GM12875 (cell line): ENCODE measurements around the gene ZBED5.

Source experiments
- H3K4me3 ChIP-seq: one replicate; pipeline ENCODE4 v1.5.1; 2011; ENCODE audit warnings: low read depth, low read length, control low read depth
- TF ChIP-seq, protein P1 (sequence below): IDR thresholded peaks from 2 replicates; pipeline ENCODE4 v1.5.1; 2011; ENCODE audit warnings: low read depth, mild to moderate bottlenecking, control low read depth, inconsistent platforms, low read length, moderate library complexity, borderline replicate concordance; ENCODE audit not compliant: insufficient read depth

The ZBED5 gene

GRCh38 chr11:10803676-10804075 lies 54.2 kb downstream of the ZBED5 start:
- H3K4me3 ChIP-seq = no peak overlapping the region
- TF ChIP-seq, protein P1, sequence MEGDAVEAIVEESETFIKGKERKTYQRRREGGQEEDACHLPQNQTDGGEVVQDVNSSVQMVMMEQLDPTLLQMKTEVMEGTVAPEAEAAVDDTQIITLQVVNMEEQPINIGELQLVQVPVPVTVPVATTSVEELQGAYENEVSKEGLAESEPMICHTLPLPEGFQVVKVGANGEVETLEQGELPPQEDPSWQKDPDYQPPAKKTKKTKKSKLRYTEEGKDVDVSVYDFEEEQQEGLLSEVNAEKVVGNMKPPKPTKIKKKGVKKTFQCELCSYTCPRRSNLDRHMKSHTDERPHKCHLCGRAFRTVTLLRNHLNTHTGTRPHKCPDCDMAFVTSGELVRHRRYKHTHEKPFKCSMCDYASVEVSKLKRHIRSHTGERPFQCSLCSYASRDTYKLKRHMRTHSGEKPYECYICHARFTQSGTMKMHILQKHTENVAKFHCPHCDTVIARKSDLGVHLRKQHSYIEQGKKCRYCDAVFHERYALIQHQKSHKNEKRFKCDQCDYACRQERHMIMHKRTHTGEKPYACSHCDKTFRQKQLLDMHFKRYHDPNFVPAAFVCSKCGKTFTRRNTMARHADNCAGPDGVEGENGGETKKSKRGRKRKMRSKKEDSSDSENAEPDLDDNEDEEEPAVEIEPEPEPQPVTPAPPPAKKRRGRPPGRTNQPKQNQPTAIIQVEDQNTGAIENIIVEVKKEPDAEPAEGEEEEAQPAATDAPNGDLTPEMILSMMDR = no peak
